PC-9 (cell line): ENCODE data around the gene UBE2G2.

ENCODE experiments used
- EZH2 ChIP-seq: fragments of 200-600 bp; sonication (generic); IDR thresholded peaks from 2 replicates; pipeline ENCODE4 v1.8.0; 2017; ENCODE audit warnings: antibody characterized with exemption, low read depth
- TF ChIP-seq, protein P1 (sequence below): fragments of 200-600 bp; sonication (generic); conservative IDR thresholded peaks from 2 replicates; pipeline ENCODE4 v1.6.1; 2017; ENCODE audit warnings: mixed run types, antibody characterized with exemption, mild to moderate bottlenecking, moderate library complexity

GRCh38 chr21:44801468-44802395 lies at the start of gene UBE2G2:
- TF ChIP-seq, protein P1, sequence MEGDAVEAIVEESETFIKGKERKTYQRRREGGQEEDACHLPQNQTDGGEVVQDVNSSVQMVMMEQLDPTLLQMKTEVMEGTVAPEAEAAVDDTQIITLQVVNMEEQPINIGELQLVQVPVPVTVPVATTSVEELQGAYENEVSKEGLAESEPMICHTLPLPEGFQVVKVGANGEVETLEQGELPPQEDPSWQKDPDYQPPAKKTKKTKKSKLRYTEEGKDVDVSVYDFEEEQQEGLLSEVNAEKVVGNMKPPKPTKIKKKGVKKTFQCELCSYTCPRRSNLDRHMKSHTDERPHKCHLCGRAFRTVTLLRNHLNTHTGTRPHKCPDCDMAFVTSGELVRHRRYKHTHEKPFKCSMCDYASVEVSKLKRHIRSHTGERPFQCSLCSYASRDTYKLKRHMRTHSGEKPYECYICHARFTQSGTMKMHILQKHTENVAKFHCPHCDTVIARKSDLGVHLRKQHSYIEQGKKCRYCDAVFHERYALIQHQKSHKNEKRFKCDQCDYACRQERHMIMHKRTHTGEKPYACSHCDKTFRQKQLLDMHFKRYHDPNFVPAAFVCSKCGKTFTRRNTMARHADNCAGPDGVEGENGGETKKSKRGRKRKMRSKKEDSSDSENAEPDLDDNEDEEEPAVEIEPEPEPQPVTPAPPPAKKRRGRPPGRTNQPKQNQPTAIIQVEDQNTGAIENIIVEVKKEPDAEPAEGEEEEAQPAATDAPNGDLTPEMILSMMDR = no peak; the same call in 1 of the 2 replicates
- no peak for TF ChIP-seq EZH2
